HepG2 (cell line): ENCODE results near the gene NECTIN2. TPM values are rescaled to one million over a fixed set of nuclear protein-coding genes. Genes with fewer than 3 reads are reported as not detected.

Experiments used
- GPBP1L1 ChIP-seq: sonication (generic); formaldehyde crosslinking; IDR thresholded peaks from 2 replicates; pipeline ENCODE4 v1.5.0; 2020; ENCODE audit warnings: mild to moderate bottlenecking, missing genetic modification reagents
- HIVEP1 ChIP-seq: sonication (generic); formaldehyde crosslinking; IDR thresholded peaks from 2 replicates; pipeline ENCODE4 v1.4.0; 2020; ENCODE audit warnings: mild to moderate bottlenecking, missing genetic modification reagents
- IRF9 ChIP-seq: sonication (generic); formaldehyde crosslinking; IDR thresholded peaks from 2 replicates; pipeline ENCODE4 v1.8.0; 2022; ENCODE audit warnings: missing genetic modification reagents, mild to moderate bottlenecking, borderline replicate concordance
- ISL2 ChIP-seq: sonication (generic); formaldehyde crosslinking; IDR thresholded peaks from 2 replicates; pipeline ENCODE4 v1.5.0; 2020; ENCODE audit warnings: missing genetic modification reagents
- RARA ChIP-seq: IDR thresholded peaks from 2 replicates; pipeline ENCODE4 v1.6.1; 2016; ENCODE audit warnings: missing genetic modification reagents, missing compliant biosample characterization
- SALL1 ChIP-seq: sonication (generic); formaldehyde crosslinking; IDR thresholded peaks from 2 replicates; pipeline ENCODE4 v1.8.0; 2022; ENCODE audit warnings: mild to moderate bottlenecking, missing genetic modification reagents
- SOX5 ChIP-seq: IDR thresholded peaks from 2 replicates; pipeline ENCODE4 v1.6.1; 2016; ENCODE audit warnings: borderline replicate concordance
- ZBTB37 ChIP-seq: sonication (generic); formaldehyde crosslinking; IDR thresholded peaks from 2 replicates; pipeline ENCODE4 v1.4.0; 2020; ENCODE audit warnings: mild to moderate bottlenecking, missing genetic modification reagents
- ZBTB40 ChIP-seq, 2 experiments: fragments of 450-650 bp in 1 of 2; sonication (generic) in 1 of 2; formaldehyde crosslinking in 1 of 2; IDR thresholded peaks; 2 replicates each; pipeline versions ENCODE4 v1.6.1 to v1.8.0; 2016 to 2022; ENCODE audit warnings: antibody characterized with exemption in 1 of 2, mild to moderate bottlenecking in 1 of 2, missing genetic modification reagents in 1 of 2
- ZBTB7B ChIP-seq: sonication (generic); formaldehyde crosslinking; IDR thresholded peaks from 2 replicates; pipeline ENCODE4 v1.4.0; 2020; ENCODE audit warnings: missing genetic modification reagents
- ZNF362 ChIP-seq: sonication (generic); formaldehyde crosslinking; IDR thresholded peaks from 2 replicates; pipeline ENCODE4 v1.4.0; 2020; ENCODE audit warnings: missing genetic modification reagents, mild to moderate bottlenecking, borderline replicate concordance
- ZNF746 ChIP-seq: sonication (generic); formaldehyde crosslinking; IDR thresholded peaks from 2 replicates; pipeline ENCODE4 v1.8.0; 2022; ENCODE audit warnings: mild to moderate bottlenecking, missing genetic modification reagents
- polyA plus RNA-seq, 8 experiments: library from polyadenylated mRNA; depleted of rRNA in 3 of 8; stranded (reverse) in 7 of 8; unstranded in 1 of 8; fragments of >200 nt; fragmentation: Illumina TruSeq in 4 of 8; extraction: Trizol in 4 of 8; gene quantifications; 2 replicates each; pipeline versions ENCODE4 v1.2.1 to v1.2.3, GENCODE V29; 2011 to 2016; ENCODE audit warnings: low read depth in 4 of 8, missing spikeins in 1 of 8, mixed read lengths in 1 of 8; ENCODE audit not compliant: insufficient read depth in 1 of 8
- total RNA-seq, 5 experiments: library from RNA; depleted of rRNA; stranded (reverse); fragments of >200 nt; fragmentation: Illumina TruSeq; extraction: Trizol; gene quantifications; 2 replicates each; pipeline ENCODE4 v1.2.3, GENCODE V29; 2016; ENCODE audit warnings: low read depth in 1 of 5

Gene NECTIN2
- total and polyA plus RNA-seq, 2 of the 13 experiments (the other 11 are each of a cell fraction or from before 2014, with no cell fraction given): 75.4 to 114 TPM

GRCh38 chr19:44912854-44913253, 66.8 kb downstream of the NECTIN2 start (continued):
- TF ChIP-seq ZBTB40 (IDR thresholded peaks at IDR 0.05) (no peak), ZBTB40 (CRISPR knock-in tag; IDR thresholded peaks at IDR 0.05) (0 out of 2 replicates have a peak, but pooled peaks have one; percentile 21), ZBTB7B (CRISPR knock-in tag) (peak; percentile 92), SALL1 (CRISPR knock-in tag) (peak; percentile 84), ZBTB37 (CRISPR knock-in tag) (peak; percentile 50; the same call in 1 of the 2 replicates), ZNF362 (CRISPR knock-in tag) (peak; percentile 55; the same call in 1 of the 2 replicates), GPBP1L1 (CRISPR knock-in tag) (no peak), SOX5 (CRISPR knock-in tag) (peak; percentile 80), ZNF746 (peak; percentile 97), ISL2 (CRISPR knock-in tag) (peak; percentile 60; the same call in 1 of the 2 replicates), HIVEP1 (0 out of 2 replicates have a peak, but pooled peaks have one; percentile 33), IRF9 (CRISPR knock-in tag) (no peak), RARA (CRISPR knock-in tag) (peak; percentile 99)
